H54 (cell line): ENCODE measurements around the gene ELFN1.

Source experiments
- DNase-seq: peaks from one replicate; pipeline ENCODE4 v3.0.0; 2011; ENCODE audit warnings: low spot score, mixed read lengths; ENCODE audit not compliant: insufficient read length
- FAIRE-seq: peaks from 3 replicates; lab custom pipeline; 2011; peaks lifted over from hg19 to GRCh38; lab: Jason Lieb, UNC
- POLR2A ChIP-seq: IDR thresholded peaks from 2 replicates; pipeline ENCODE4 v1.6.1; 2011; ENCODE audit warnings: low read depth, mild to moderate bottlenecking, low read length

The ELFN1 gene

DNA sequence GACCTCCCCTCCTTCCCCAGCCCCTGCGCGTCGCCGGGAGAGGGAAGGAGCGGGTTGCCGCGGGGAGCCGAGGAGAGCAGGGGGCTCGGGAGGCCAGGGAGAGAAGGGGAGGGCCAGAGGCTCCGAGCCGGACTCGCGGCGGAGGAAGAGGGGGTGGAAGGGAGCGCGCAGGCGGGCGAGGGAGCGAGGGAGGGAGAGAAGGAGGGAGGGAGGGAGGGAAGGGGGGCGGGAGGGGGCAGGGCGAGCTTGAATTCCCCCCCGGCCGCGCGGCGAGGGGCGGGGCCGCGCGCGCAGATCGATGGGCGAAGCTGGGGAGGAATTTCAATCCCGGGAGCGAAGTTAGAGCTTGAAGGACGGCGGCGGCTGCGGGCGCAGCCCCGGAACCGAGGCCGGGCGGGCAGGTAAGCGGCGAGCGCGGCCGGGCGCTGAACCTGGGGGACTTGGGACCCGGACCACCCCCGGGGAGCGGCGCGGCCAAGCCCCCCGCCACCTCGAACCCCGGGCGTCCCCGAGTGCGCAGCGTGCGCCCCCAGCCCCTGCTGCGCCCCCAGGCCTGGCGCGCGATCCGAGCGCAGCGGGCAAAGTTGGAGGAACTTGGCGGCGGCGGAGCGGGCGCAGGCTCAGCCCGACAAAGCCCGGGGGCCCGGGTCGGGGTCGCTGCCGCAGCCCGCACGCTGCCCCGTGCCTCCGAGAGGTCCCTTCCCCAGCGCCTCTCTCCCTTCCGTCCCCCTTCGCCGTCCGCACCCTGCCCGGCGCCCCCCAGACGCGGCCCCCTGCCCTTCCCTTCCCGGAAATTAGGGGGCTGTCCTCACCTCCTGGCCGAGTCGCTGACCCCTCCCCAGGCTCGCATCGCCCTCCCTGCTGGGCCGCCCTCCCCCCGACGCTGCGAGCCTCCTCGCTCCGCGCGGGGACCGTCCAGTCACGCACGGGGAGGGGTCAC lies at the start of gene ELFN1:
Gene ELFN1, plus strand, starts transcription at position 324 of the 940 bp plus-strand sequence. CDS start 74,320 bp downstream, outside the sequence.
- FAIRE-seq (no peak), DNase-seq (no peak)
- TF ChIP-seq POLR2A, result no peak

DNA sequence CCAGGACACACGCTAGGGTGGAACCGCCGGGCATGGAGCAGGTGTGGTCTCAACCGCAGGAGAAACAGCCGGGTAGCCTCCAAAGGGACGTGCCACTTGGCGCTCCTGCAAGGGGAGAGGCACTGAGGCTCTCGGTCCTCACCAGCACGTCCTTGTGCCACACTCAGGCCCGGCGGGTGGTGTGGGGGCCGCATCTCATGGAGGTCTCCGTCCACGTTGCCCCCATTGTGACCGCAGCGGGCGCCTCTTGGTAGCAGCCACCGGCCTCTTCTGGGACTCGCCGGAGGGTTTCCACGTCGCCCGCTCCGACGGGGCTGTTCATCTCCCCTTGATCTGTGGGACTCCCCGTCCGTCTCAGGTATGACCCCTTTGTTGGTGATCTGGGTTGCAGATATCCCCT lies 49.2 kb upstream of the ELFN1 start:
- TF ChIP-seq POLR2A, result no peak
- FAIRE-seq, result no peak
- DNase-seq, result no peak

DNA sequence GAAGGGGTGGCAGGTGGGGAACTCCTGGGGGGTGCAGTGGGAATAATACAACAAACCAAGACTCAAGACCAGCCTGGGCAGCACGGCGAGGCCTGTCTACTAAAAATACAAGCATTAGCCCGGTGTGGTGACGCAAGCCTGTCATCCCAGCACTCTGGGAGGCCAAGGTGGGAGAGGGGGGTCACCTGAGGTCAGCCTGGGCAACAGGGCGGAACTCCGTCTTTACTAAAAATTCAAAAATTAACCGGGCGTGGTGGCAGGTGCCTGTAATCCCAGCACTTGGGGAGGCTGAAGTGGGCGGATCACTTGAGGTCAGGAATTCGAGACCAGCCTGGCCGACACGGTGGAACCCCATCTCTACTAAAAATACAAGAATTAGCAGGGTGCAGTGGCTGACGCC lies 48.4 kb upstream of the ELFN1 start:
- no peak for TF ChIP-seq POLR2A
- DNase-seq (no peak), FAIRE-seq (no peak)

DNA sequence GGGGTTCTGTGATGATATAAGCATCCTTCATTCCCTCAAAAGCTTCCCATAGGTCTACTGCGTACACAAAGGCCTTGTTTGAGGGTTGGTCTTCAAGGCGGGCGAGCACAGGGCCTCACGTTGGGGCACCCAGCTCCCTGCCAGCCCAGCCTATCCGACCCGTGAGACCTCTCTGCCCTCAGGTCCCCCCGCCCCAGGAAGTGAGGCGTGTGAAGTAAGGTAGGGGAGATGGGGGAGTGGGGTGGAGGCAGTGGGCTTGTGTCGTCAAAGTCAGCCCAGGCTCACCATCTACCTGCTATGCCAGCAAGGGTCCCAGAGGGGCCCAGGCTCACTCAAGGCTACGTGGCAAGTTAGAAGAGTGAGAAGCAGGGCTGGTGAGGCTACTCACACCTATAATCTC lies 47.6 kb upstream of the ELFN1 start:
- DNase-seq (no peak), FAIRE-seq (no peak)
- TF ChIP-seq POLR2A, result no peak

DNA sequence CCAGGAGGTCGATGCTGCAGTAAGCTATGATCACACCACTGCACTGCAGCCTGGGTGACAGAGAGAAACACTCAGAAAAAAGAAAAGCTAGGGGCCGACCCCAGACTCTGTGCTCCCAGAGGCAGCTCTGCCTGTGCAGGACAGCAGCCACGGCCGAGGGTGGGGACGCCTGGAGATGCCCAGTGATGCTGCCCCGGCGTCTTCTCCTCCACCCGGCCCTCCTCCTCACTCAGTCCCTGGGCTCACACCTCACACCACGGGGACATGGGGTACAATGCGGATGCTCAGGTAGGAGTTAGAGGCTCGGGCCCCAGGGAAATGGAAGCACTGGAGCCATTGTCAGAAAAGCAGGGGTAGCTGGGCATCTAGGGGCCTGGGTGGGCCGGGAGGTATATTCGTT lies 46.3 kb upstream of the ELFN1 start:
- FAIRE-seq, result no peak
- no peak for TF ChIP-seq POLR2A

DNA sequence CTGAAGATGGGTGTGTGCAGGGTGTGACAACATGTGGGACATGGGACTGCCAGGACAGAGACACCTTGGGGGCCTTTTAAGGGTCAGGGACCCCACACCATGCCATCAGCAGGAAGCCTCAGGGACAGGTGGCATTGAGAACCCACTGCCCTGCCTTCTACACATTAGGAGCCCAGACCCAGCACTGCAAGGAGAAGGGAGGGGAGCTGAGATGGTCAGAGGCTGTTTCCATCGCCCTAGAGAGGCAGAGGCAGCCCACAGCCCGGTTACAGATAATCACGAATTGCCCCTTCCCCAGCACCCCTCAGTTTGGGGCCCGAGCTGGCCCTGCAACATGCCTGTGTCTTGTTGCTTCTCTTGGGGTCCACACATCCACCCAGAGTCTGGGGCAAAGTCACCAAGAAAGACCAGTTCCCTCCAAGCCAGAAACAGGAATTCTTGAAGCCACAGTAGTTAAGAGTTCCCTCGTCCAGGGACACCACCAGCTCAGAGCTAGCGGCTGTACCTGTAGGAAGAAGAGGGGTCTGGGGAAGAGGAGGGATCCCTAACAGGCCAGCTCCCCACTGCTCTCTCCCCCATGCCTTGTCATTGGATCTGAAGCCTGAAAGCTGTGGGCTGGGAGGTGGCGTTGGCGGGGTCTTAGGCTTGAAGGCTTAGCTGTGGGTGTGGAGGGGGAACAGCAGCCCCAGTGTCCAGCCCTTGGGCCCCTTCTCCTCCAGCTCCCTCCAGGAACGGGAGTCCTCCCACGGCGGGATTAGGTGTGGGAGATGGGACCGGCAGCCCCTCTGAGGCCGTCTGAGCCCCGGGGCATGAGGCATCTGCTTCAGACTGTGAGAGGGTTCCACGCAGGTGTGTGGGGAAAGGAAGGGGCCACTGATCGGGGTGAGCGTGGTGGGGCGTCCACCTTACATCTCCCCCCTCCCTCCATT lies 44.8 kb upstream of the ELFN1 start:
- no peak for FAIRE-seq
- no peak for DNase-seq
- no peak for TF ChIP-seq POLR2A

More for the DNA sequence above, 46.3 kb upstream of the ELFN1 start:
- DNase-seq, result no peak

DNA sequence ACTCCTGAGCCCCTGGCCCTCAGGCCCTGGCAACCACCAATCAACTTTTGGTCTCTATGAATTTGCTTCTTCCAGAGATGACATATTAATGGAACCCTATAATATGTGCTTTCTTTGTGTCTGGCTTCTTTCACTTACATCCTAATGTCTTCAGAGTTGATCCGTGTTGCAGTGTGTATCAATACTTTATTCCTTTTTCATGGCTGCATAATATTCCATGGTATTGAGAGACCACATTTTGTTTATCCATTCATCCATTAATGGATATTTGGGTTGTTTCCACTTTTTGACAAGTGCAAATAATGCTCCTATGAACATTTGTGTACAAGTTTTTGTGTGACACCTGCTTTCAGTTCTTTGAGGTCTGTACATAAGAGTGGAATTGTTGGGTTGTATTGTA lies 43.3 kb upstream of the ELFN1 start:
- no peak for FAIRE-seq
- DNase-seq, result no peak
- TF ChIP-seq POLR2A, result no peak

DNA sequence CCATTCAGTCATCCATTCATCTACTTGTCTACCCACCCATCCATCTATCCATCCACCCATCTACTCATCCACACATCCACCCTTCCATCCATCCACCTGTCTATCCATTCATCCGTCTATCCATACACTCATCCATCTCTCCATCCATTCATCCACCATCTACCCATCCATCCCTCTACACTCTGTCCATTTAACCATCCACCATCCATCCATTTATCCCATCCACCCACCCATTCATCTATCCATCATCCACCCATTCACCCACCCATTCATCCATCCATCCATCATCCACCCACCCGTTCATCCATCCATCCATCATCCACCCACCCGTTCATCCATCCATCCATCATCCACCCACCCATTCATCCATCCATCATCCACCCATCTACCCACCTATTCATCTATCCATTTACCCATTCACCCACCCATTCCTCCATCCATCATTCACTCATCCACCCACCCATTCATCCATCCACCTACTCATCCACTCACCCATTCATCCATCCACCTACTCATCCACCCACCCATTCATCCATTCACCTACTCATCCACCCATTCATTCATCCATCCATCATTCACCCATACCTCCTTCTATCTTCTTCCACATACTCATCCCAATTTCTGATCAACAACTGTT lies 39.3 kb upstream of the ELFN1 start:
- FAIRE-seq (no peak), DNase-seq (no peak)
- no peak for TF ChIP-seq POLR2A

DNA sequence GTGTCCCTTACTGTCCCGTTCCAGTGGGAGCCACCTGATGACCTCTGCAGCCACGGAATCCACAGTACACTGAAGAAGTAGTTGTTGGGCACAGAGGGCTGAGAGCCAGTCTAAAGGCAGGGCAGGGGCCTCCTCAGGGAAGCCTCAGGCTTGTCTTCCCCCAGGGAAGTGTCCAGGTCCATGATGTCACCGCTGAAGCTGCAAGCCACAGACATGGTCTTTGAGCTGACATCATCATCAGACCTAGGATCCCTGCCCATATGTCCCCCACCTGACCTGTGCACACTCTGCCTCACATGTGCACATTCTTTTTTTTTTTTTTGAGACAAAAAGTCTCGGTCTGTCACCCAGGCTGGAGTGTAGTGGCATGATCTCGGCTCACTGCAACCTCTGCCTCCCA lies 38.4 kb upstream of the ELFN1 start:
- TF ChIP-seq POLR2A, result no peak
- FAIRE-seq, result no peak
- no peak for DNase-seq

DNA sequence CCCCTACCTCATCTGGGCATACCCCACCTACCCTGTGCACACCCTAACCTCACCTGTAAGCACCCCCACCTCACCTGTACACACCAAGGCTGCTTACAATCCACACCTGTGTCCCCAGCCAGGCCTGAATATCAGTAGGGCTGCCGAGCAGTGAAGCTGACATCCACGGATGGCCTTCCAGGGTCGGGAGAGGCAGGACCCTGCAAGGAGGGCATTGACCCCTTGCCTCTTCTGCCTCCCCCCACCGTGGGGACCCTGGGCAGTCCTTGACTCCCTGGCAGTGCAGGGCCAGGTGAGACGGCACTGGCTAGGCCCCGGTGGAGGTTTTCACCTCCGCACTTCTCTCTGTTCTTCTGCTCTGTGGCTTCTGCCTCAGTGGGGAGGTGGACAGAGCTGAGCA lies 37.6 kb upstream of the ELFN1 start:
- FAIRE-seq, result no peak
- 0 out of 2 replicates have a peak, but pooled peaks have one; percentile 19 for TF ChIP-seq POLR2A
- DNase-seq, result no peak

DNA sequence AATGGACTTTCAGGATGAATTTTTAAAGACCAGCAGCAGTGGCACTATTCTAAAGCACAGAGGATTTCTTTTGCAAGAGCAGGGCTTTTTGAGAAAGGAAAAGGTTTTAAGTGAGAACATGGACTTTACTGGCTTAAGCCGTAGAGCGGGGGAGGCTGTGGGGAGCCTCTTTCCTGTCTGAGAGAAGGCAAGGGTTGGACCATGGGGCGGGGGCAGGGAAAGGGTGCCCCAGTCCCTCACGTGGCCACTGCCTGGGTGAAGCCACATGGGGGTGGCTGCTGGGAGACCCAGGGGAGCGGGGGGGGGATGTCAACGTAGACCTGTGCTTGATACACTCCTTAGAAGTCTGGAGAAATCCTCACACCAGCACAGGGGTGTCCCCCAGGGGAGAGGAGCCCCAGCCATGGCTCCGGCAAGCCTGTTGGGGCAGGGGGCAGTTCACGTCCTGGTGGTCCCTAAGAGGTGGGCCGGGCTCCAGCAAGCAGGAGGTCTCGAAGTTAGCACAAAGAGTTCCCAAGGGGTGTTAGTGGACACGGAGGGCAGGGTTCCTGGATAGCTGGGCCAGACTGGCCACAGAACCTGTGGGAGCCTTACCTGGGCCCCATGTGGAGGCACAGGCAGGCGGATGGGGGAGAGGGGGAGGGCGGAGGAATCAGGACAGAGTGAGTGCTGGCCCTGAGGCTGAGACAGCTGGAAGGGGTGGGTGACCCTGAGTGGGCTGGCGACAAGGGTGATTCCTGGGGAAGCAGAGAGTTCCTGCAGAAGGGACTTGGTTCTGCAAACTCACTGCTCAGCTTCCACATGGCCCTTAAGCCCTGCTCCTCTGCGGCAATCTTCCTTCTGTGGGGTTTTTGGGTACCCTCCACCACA lies 36.9 kb upstream of the ELFN1 start:
- no peak for TF ChIP-seq POLR2A
- FAIRE-seq (no peak), DNase-seq (no peak)

DNA sequence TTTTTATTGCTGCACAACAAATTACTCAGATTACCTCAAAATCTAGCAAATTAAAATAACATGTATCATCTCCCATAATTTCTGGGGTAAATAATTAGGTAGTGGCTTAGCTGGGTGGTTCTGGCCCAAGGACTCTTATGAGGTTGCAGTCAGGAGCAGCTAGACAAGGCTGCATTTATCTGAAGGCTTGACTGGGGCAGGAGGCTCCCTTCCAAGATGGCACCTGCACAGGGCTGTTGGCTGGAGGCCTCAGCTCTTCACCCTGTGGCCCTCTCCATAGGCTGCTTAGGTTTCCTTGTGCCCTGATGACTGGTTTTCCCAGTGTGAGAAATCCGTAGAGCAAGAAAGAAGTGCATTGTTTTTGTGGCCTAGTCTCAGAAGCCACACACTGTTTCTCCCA lies 34.7 kb upstream of the ELFN1 start:
- FAIRE-seq, result no peak
- DNase-seq, result no peak
- no peak for TF ChIP-seq POLR2A

DNA sequence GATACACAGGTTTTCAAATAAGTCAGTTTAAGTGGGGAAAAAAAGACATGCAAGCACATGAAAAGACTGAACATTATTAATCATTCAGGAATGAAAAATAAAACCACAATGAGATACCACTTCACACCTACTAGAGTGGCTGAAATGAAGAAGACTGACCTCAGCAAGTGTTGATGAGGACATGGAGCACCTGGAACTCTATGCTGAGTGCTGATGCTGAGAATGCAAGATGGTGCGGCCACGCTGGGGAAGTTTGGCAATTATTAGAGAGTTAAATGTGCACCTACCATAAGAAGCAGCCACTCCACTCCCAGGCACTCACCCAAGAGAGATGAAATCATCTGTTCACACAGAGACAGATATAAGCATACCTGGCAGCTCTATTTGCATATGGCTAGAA lies 32.9 kb upstream of the ELFN1 start:
- FAIRE-seq (no peak), DNase-seq (no peak)
- no peak for TF ChIP-seq POLR2A
